ENCODE measurements around the gene WSCD2.

Gene WSCD2

GRCh38 chr12:108129017-108129812 is at the start of gene WSCD2:
Gene WSCD2, plus strand, starts transcription at chr12:108129288. Its CDS starts 66,545 bp downstream, at chr12:108195833.
- no peak for DNase-seq

GRCh38 chr12:108079721-108080120 is 49.4 kb upstream of the WSCD2 start:
- no peak for DNase-seq

GRCh38 chr12:108080363-108080762 is 48.7 kb upstream of the WSCD2 start:
- DNase-seq: no peak

- no peak for DNase-seq
Measured at GRCh38 chr12:108082485-108082884, 46.6 kb upstream of the WSCD2 start.

- DNase-seq: no peak
Measured at GRCh38 chr12:108087900-108088299, 41.2 kb upstream of the WSCD2 start.

- DNase-seq: no peak
Measured at GRCh38 chr12:108090107-108090899, 38.8 kb upstream of the WSCD2 start.

- DNase-seq: no peak
Measured at GRCh38 chr12:108090932-108091678, 38.0 kb upstream of the WSCD2 start.

- DNase-seq: no peak
Measured at GRCh38 chr12:108091679-108092051, 37.4 kb upstream of the WSCD2 start.

GRCh38 chr12:108093209-108093608 is 35.9 kb upstream of the WSCD2 start:
- no peak for DNase-seq

- DNase-seq: no peak
Measured at GRCh38 chr12:108094056-108094649, 34.9 kb upstream of the WSCD2 start.

GRCh38 chr12:108097160-108097911 is 31.8 kb upstream of the WSCD2 start:
- DNase-seq: no peak

GRCh38 chr12:108098374-108098773 is 30.7 kb upstream of the WSCD2 start:
- DNase-seq: no peak

- DNase-seq: no peak
Measured at GRCh38 chr12:108099073-108099472, 30.0 kb upstream of the WSCD2 start.

- DNase-seq: no peak
Measured at GRCh38 chr12:108099778-108100489, 29.2 kb upstream of the WSCD2 start.

GRCh38 chr12:108101605-108102175 is 27.4 kb upstream of the WSCD2 start:
- no peak for DNase-seq

- no peak for DNase-seq
Measured at GRCh38 chr12:108102363-108102762, 26.7 kb upstream of the WSCD2 start.

GRCh38 chr12:108103087-108103486 is 26.0 kb upstream of the WSCD2 start:
- DNase-seq: no peak

GRCh38 chr12:108103517-108103916 is 25.6 kb upstream of the WSCD2 start:
- DNase-seq: no peak

- no peak for DNase-seq
Measured at GRCh38 chr12:108104657-108105056, 24.4 kb upstream of the WSCD2 start.

- DNase-seq: no peak
Measured at GRCh38 chr12:108106599-108106998, 22.5 kb upstream of the WSCD2 start.

- no peak for DNase-seq
Measured at GRCh38 chr12:108107293-108107692, 21.8 kb upstream of the WSCD2 start.

Measured in activated CD8-positive, alpha-beta memory T cell treated with anti-CD3 and anti-CD28 coated beads for 24 hours (primary cell).